Kidney (tissue), 14 donors: ENCODE results near the gene GATB. TPM values are rescaled to one million over a fixed set of nuclear protein-coding genes. Genes with fewer than 3 reads are reported as not detected.
A peak's percentile ranks its signal among the peaks of the same experiment; 100 is the strongest.

Experiments used
- DNase-seq, 5 donors: peaks; one replicate each; pipeline ENCODE4 v3.0.0-alpha.2; 2013 to 2020
- FAIRE-seq: peaks from 2 replicates; lab custom pipeline; 2012; peaks lifted over from hg19 to GRCh38; lab: Jason Lieb, UNC
- H3K27ac ChIP-seq, 2 donors: one replicate each; pipeline ENCODE4 v1.7.0; 2013; ENCODE audit warnings: low read depth in 2 of 2, low read length in 2 of 2, inconsistent platforms in 1 of 2
- H3K27me3 ChIP-seq: one replicate; pipeline ENCODE4 v1.7.1; 2013; ENCODE audit warnings: low read length, inconsistent platforms; ENCODE audit not compliant: control insufficient read depth, insufficient read depth
- H3K36me3 ChIP-seq, 3 donors: one replicate each; pipeline versions ENCODE4 v1.7.0 to v1.7.1; 2013; ENCODE audit warnings: low read length in 3 of 3, control low read depth in 1 of 3, inconsistent platforms in 1 of 3; ENCODE audit not compliant: insufficient read depth in 3 of 3, control insufficient read depth in 2 of 3
- H3K4me1 ChIP-seq, 3 donors: one replicate each; pipeline versions ENCODE4 v1.7.0 to v1.7.1; 2013; ENCODE audit warnings: low read length in 3 of 3, inconsistent platforms in 1 of 3, low read depth in 1 of 3; ENCODE audit not compliant: control insufficient read depth in 2 of 3, insufficient read depth in 2 of 3
- H3K4me3 ChIP-seq, 3 donors: one replicate each; pipeline versions ENCODE4 v1.7.0 to v1.8.1; 2013; ENCODE audit warnings: low read length in 3 of 3, control low read depth in 1 of 3, inconsistent platforms in 1 of 3
- H3K9ac ChIP-seq, 3 donors: one replicate each; pipeline versions ENCODE4 v1.7.0 to v1.7.1; 2013; ENCODE audit warnings: low read length in 3 of 3, control low read depth in 1 of 3, inconsistent platforms in 1 of 3
- H3K9me3 ChIP-seq, 3 donors: one replicate each; pipeline versions ENCODE4 v1.7.0 to v1.7.1; 2013; ENCODE audit warnings: low read length in 3 of 3, control low read depth in 1 of 3, inconsistent platforms in 1 of 3; ENCODE audit not compliant: control insufficient read depth in 2 of 3, insufficient read depth in 1 of 3
- intact Hi-C: fragments of 100-400 bp; cut with DNase I; formaldehyde crosslinking; loops from one replicate; pipeline ENCODE4 v1.11.1; 2022
- polyA plus RNA-seq: library from polyadenylated mRNA; stranded (reverse); fragments of 350-450 nt; fragmentation: Illumina TruSeq; extraction: RNeasy Lipid Tissue Mini Kit (QIAGEN cat#74804); gene quantifications from one replicate; pipeline ENCODE4 v1.2.3, GENCODE V29; 2014; ENCODE audit warnings: low read depth, low replicate concordance; ENCODE audit not compliant: insufficient read depth
- total RNA-seq: library from RNA; stranded (reverse); fragmentation: NEBNext Ultra II Directional; extraction: Animal tissue kit (Norgen Biotek cat#: 25700); gene quantifications from one replicate; pipeline ENCODE4 v1.2.1, GENCODE V29; 2021
- TF ChIP-seq, protein P1 (sequence below): IDR thresholded peaks from 3 replicates; pipeline ENCODE4 v1.5.1; 2012; ENCODE audit warnings: mild to moderate bottlenecking, moderate library complexity, borderline replicate concordance; ENCODE audit not compliant: insufficient read depth; ENCODE audit errors: extremely low read depth
- donor health status: control.
- donor health status: control.
- donor health status: control.
- donor health status: control.
- donor health status: control.
- donor health status: DM: yes; HTN: yes; CAD: no.
- donor health status: Normal renal cell carcinoma (clear cell type).

Gene GATB
- total and polyA plus RNA-seq, 2 donors from 2014 or later, result 17.0 to 50.9 TPM

DNA sequence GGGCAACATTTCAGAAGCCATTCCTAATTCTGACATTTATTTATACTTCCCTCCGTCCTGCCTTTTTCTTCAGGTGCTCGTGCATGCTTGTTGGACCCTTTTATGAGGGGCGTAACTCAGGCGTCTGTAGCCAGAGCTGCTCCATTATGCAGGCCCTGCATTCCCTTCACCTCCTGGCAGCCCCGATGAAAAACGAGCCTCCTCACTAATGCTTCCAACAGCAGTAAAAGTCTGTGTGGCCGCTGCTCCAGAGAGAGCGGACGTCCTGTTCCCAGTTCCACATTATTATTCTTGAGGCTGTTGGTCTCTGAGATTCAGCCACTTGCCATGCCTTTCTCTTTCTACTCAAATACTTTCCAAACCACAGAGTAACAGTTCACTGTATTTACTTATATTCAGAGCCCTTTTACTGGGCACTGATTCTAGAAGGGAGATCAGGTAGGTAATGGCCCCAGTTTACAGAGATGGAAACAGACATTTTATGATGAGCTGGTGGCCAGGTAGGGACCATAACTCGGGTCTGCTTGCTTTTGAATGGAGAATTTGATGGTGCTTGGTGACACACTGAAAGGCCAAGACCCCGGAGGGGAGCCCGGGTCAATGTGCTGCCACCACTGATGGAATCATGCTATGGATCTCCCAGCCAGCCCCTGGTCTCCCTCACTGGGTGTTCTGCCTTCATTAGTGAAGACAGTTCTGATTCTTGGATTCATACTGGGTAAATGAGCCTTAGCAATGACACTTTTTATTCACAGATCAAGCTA, 101.0 kb downstream of the GATB start:
- Histone ChIP-seq H3K4me3 (no peak overlapping the region), H3K27ac (no peak overlapping the region), H3K9ac (no peak overlapping the region), H3K36me3 (peaks cover 2 to 17% (median 11%) of the 10 kb centered on the region in 3 donors), H3K27me3 (no peaks in the 10 kb centered on the region), H3K4me1 (peaks cover 0 to 5% (median 0%) of the 10 kb centered on the region in 3 donors), H3K9me3 (no peaks in the 10 kb centered on the region)
- DNase-seq (peak in 3 of 5 donors; percentile 74 to 90 (median 82)), FAIRE-seq (no peak)
- TF ChIP-seq, protein P1, sequence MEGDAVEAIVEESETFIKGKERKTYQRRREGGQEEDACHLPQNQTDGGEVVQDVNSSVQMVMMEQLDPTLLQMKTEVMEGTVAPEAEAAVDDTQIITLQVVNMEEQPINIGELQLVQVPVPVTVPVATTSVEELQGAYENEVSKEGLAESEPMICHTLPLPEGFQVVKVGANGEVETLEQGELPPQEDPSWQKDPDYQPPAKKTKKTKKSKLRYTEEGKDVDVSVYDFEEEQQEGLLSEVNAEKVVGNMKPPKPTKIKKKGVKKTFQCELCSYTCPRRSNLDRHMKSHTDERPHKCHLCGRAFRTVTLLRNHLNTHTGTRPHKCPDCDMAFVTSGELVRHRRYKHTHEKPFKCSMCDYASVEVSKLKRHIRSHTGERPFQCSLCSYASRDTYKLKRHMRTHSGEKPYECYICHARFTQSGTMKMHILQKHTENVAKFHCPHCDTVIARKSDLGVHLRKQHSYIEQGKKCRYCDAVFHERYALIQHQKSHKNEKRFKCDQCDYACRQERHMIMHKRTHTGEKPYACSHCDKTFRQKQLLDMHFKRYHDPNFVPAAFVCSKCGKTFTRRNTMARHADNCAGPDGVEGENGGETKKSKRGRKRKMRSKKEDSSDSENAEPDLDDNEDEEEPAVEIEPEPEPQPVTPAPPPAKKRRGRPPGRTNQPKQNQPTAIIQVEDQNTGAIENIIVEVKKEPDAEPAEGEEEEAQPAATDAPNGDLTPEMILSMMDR, result no peak
- intact Hi-C loops, result no loop called here

DNA sequence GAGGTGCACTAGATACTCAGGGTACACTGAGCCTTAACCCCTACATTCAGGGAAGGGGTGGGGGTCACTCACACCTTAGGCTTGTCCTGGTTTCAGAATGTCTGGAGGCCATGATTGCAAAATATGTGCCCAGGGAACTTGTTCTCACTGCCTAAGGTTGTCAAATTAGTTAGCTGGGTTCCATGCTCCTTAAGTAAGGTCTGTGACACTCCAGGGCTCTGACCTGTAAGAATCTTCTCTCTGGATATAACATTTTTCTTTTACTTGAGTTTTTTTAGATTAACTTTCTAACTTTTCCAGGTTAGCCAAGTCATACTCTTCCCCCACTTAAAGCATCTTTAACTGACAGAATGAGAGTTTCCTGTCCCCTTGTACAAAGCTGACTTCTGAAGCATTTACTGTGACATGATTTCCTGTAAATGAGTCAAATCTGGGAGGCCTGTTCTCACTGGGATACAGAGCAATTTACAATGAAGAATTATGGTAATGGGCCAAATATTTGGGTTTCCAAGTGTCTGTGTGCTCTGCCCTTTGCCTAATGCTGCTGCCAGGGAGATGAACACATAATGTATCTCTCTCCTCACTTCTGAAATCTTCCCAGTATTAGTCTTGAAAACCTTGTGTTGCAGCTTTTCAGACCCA, 101.7 kb downstream of the GATB start:
- FAIRE-seq (no peak), DNase-seq (peak in 2 of 5 donors; percentile 37 to 62)
- Histone ChIP-seq H3K4me3 (no peak overlapping the region), H3K36me3 (peaks cover 2 to 17% (median 11%) of the 10 kb centered on the region in 3 donors), H3K27me3 (no peaks in the 10 kb centered on the region), H3K27ac (peak overlapping the region in 1 of 2 donors; percentile 14), H3K9me3 (no peaks in the 10 kb centered on the region), H3K9ac (no peak overlapping the region), H3K4me1 (peaks cover 0 to 5% (median 0%) of the 10 kb centered on the region in 3 donors)
- intact Hi-C loops, result no loop called here
- TF ChIP-seq, protein P1, result no peak

DNA sequence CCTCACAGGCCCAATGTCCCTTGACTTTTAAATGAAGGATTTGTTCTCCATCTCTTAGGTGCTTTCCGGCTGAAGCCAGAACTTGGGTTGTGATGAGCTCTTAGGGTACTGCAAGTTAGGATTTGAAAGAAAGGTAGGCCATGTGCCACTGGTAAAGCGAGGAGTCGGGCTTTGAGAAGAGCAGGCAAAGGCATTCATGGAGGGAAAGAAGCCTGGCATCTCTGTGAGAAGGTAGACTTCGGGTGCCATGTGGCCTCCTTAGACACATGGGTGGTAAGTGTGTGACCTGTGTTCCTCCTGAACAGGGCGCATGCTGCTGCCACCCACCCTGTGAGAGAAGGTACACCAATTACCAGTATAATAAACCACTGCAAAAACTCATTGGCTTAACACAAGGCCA, 102.9 kb downstream of the GATB start:
- no peak overlapping the region for H3K9ac ChIP-seq
- no peak overlapping the region for H3K27ac ChIP-seq
- no peak for FAIRE-seq
- no peak for DNase-seq
- H3K36me3 ChIP-seq, result peaks cover 0 to 17% (median 9%) of the 10 kb centered on the region in 3 donors
- TF ChIP-seq, protein P1, result no peak
- no peaks in the 10 kb centered on the region for H3K27me3 ChIP-seq
- no peak overlapping the region for H3K4me3 ChIP-seq
- peaks cover 0 to 5% (median 0%) of the 10 kb centered on the region in 3 donors for H3K4me1 ChIP-seq
- no peaks in the 10 kb centered on the region for H3K9me3 ChIP-seq
- intact Hi-C loops, result no loop called here
